HepG2 (cell line): Measurements from ENCODE around the gene TSGA10. TPM values are rescaled to one million over a fixed set of nuclear protein-coding genes. Genes with fewer than 3 reads are reported as not detected.

Experiments
- ATAD3A ChIP-seq: sonication (generic); formaldehyde crosslinking; IDR thresholded peaks from 2 replicates; pipeline ENCODE4 v1.4.0; 2020; ENCODE audit warnings: missing genetic modification reagents
- CENPBD1 ChIP-seq: sonication (generic); formaldehyde crosslinking; IDR thresholded peaks from 2 replicates; pipeline ENCODE4 v1.8.0; 2022; ENCODE audit warnings: missing genetic modification reagents, low read depth, mild to moderate bottlenecking, borderline replicate concordance
- CENPT ChIP-seq: sonication (generic); formaldehyde crosslinking; IDR thresholded peaks from 2 replicates; pipeline ENCODE4 v1.8.0; 2022; ENCODE audit warnings: low read depth, mild to moderate bottlenecking, moderate library complexity, missing genetic modification reagents
- FOXC1 ChIP-seq: sonication (generic); formaldehyde crosslinking; IDR thresholded peaks from 2 replicates; pipeline ENCODE4 v1.8.0; 2022; ENCODE audit warnings: mild to moderate bottlenecking, missing genetic modification reagents, borderline replicate concordance
- KDM5A ChIP-seq: fragments of 200-600 bp; sonication (generic); IDR thresholded peaks from 2 replicates; pipeline ENCODE4 v1.7.0; 2018; ENCODE audit warnings: antibody characterized with exemption, mild to moderate bottlenecking, low read length, borderline replicate concordance
- MTA3 ChIP-seq: sonication (generic); formaldehyde crosslinking; IDR thresholded peaks from 2 replicates; pipeline ENCODE4 v1.4.0; 2020; ENCODE audit warnings: missing genetic modification reagents
- NONO ChIP-seq, 2 experiments: fragments of 450-650 bp in 1 of 2; sonication (generic) in 1 of 2; formaldehyde crosslinking in 1 of 2; IDR thresholded peaks in 1 of 2; conservative IDR thresholded peaks in 1 of 2; 2 replicates each; pipeline versions ENCODE4 v1.6.1 to v1.8.0; 2017 to 2022; ENCODE audit warnings: mild to moderate bottlenecking in 1 of 2, missing genetic modification reagents in 1 of 2, moderate library complexity in 1 of 2
- RELA ChIP-seq: sonication (generic); formaldehyde crosslinking; IDR thresholded peaks from 2 replicates; pipeline ENCODE4 v1.4.0; 2020; ENCODE audit warnings: missing genetic modification reagents
- TRIM22 ChIP-seq: fragments of 450-650 bp; IDR thresholded peaks from 2 replicates; pipeline ENCODE4 v1.6.1; 2017
- ZNF205 ChIP-seq: IDR thresholded peaks from 2 replicates; pipeline ENCODE4 v1.6.1; 2018; ENCODE audit warnings: missing biosample characterization, missing genetic modification reagents
- ZNF253 ChIP-seq: sonication (generic); formaldehyde crosslinking; IDR thresholded peaks from 2 replicates; pipeline ENCODE4 v1.8.0; 2022; ENCODE audit warnings: mild to moderate bottlenecking, missing genetic modification reagents, borderline replicate concordance
- ZNF552 ChIP-seq: sonication (generic); formaldehyde crosslinking; IDR thresholded peaks from 2 replicates; pipeline ENCODE4 v1.9.0; 2022; ENCODE audit warnings: missing genetic modification reagents, mild to moderate bottlenecking, borderline replicate concordance
- ZNF780A ChIP-seq: sonication (generic); formaldehyde crosslinking; IDR thresholded peaks from 2 replicates; pipeline ENCODE4 v1.8.0; 2022; ENCODE audit warnings: mild to moderate bottlenecking, missing genetic modification reagents, moderate library complexity
- ZNF788 ChIP-seq: sonication (generic); formaldehyde crosslinking; IDR thresholded peaks from 2 replicates; pipeline ENCODE4 v1.5.0; 2020; ENCODE audit warnings: mild to moderate bottlenecking, missing genetic modification reagents, borderline replicate concordance
- ZNF883 ChIP-seq: sonication (generic); formaldehyde crosslinking; IDR thresholded peaks from 2 replicates; pipeline ENCODE4 v1.5.1; 2020; ENCODE audit warnings: mild to moderate bottlenecking, missing genetic modification reagents; ENCODE audit errors: not compliant biosample characterization
- polyA plus RNA-seq, 8 experiments: library from polyadenylated mRNA; depleted of rRNA in 3 of 8; stranded (reverse) in 7 of 8; unstranded in 1 of 8; fragments of >200 nt; fragmentation: Illumina TruSeq in 4 of 8; extraction: Trizol in 4 of 8; gene quantifications; 2 replicates each; pipeline versions ENCODE4 v1.2.1 to v1.2.3, GENCODE V29; 2011 to 2016; ENCODE audit warnings: low read depth in 4 of 8, missing spikeins in 1 of 8, mixed read lengths in 1 of 8; ENCODE audit not compliant: insufficient read depth in 1 of 8
- total RNA-seq, 5 experiments: library from RNA; depleted of rRNA; stranded (reverse); fragments of >200 nt; fragmentation: Illumina TruSeq; extraction: Trizol; gene quantifications; 2 replicates each; pipeline ENCODE4 v1.2.3, GENCODE V29; 2016; ENCODE audit warnings: low read depth in 1 of 5
- TF ChIP-seq, protein P1 (sequence below): sonication (generic); formaldehyde crosslinking; IDR thresholded peaks from 2 replicates; pipeline ENCODE4 v1.4.0; 2020; ENCODE audit warnings: mild to moderate bottlenecking, missing genetic modification reagents
- TF ChIP-seq, protein P2 (sequence below): sonication (generic); formaldehyde crosslinking; IDR thresholded peaks from 2 replicates; pipeline ENCODE4 v1.8.1; 2023; ENCODE audit warnings: mild to moderate bottlenecking, inconsistent platforms, moderate library complexity, missing genetic modification reagents, borderline replicate concordance

The TSGA10 gene
- total and polyA plus RNA-seq, 2 of the 13 experiments (the other 11 are each of a cell fraction or from before 2014, with no cell fraction given) = 4.7 to 13.1 TPM

- TF ChIP-seq, protein P1, sequence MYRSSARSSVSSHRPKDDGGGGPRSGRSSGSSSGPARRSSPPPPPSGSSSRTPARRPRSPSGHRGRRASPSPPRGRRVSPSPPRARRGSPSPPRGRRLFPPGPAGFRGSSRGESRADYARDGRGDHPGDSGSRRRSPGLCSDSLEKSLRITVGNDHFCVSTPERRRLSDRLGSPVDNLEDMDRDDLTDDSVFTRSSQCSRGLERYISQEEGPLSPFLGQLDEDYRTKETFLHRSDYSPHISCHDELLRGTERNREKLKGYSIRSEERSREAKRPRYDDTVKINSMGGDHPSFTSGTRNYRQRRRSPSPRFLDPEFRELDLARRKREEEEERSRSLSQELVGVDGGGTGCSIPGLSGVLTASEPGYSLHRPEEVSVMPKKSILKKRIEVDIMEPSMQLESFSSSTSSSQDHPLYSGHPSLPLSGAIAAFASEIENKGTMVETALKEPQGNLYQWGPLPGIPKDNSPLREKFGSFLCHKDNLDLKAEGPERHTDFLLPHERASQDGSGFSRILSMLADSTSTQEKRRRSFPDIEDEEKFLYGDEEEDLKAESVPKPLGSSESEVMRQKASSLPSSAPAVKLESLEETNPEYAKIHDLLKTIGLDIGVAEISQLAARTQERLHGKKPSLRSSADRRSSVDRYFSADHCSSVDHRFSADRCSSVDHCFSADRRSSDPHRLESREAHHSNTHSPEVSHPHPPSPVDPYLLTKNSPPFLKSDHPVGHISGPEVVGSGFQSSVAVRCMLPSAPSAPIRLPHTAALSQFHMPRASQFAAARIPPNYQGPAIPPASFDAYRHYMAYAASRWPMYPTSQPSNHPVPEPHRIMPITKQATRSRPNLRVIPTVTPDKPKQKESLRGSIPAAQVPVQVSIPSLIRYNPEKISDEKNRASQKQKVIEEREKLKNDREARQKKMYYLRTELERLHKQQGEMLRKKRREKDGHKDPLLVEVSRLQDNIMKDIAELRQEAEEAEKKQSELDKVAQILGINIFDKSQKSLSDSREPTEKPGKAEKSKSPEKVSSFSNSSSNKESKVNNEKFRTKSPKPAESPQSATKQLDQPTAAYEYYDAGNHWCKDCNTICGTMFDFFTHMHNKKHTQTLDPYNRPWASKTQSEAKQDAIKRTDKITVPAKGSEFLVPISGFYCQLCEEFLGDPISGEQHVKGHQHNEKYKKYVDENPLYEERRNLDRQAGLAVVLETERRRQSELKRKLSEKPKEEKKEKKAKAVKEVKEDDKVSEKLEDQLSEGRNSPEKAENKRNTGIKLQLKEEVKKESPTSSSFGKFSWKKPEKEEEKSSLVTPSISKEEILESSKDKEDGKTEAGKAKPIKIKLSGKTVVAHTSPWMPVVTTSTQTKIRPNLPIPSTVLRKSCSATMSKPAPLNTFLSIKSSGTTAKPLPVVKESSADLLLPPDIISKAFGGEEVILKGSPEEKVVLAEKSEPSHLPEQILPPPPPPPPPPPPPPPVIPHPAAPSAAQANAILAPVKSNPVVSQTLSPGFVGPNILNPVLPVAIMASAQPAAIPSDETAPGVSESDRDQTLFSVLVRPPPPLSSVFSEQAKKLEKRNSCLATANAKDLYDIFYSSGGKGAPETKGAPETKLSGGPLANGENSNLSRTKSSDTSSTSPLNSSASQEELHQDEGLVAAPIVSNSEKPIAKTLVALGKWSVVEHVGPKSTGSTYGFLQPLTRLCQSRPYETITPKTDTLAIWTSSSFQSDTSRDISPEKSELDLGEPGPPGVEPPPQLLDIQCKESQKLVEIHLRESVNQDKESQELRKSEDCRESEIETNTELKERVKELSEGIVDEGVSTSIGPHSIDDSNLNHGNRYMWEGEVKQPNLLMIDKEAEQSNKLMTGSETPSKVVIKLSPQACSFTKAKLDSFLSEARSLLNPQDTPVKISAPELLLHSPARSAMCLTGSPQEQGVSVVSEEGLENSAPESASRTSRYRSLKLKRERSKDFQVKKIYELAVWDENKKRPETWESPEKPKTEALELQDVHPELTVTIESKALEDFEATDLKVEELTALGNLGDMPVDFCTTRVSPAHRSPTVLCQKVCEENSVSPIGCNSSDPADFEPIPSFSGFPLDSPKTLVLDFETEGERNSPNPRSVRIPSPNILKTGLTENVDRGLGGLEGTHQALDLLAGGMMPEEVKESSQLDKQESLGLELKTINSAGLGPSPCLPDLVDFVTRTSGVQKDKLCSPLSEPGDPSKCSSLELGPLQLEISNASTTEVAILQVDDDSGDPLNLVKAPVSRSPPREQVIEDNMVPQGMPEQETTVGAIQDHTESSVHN = no peak
- TF ChIP-seq MTA3 (no peak), ZNF883 (CRISPR knock-in tag) (peak; percentile 93), ZNF552 (CRISPR knock-in tag) (peak; percentile 9; the same call in 1 of the 2 replicates), FOXC1 (CRISPR knock-in tag) (peak; percentile 98), TRIM22 (no peak), ZNF780A (CRISPR knock-in tag) (peak; percentile 75; the same call in 1 of the 2 replicates), ZNF253 (CRISPR knock-in tag) (peak; percentile 78), ZNF205 (CRISPR knock-in tag) (peak; percentile 93), CENPT (no peak), KDM5A (peak; percentile 96), NONO (IDR thresholded peaks at IDR 0.05) (no peak), NONO (CRISPR knock-in tag; conservative IDR thresholded peaks at IDR 0.05) (peak; percentile 98), ZNF788 (CRISPR knock-in tag) (peak; percentile 98; the same call in 1 of the 2 replicates), CENPBD1 (no peak), ATAD3A (CRISPR knock-in tag) (no peak; the same call in 1 of the 2 replicates), RELA (peak; percentile 99)
- TF ChIP-seq, protein P2, sequence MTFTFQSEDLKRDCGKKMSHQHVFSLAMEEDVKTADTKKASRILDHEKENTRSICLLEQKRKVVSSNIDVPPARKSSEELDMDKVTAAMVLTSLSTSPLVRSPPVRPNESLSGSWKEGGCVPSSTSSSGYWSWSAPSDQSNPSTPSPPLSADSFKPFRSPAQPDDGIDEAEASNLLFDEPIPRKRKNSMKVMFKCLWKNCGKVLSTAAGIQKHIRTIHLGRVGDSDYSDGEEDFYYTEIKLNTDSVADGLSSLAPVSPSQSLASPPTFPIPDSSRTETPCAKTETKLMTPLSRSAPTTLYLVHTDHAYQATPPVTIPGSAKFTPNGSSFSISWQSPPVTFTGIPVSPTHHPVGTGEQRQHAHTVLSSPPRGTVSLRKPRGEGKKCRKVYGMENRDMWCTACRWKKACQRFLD (CRISPR knock-in tag) = peak; percentile 97
These were observed 26.2 kb upstream of the TSGA10 start, which contains the start of the genes MITD1 and MRPL30 (continued) for GRCh38 chr2:99180755-99181623.
